ENCODE measurements around the gene UBR4.

GRCh38 chr1:19101244-19101643 is 108.8 kb downstream of the UBR4 start:
- TF ChIP-seq CTCF (IDR thresholded peaks at IDR 0.05; ENCODE audit: low read length), result no peak
- TF ChIP-seq EZH2 (optimal IDR thresholded peaks at IDR 0.05; ENCODE audit: low read depth, low read length), result no peak
